Lower leg skin (tissue), 4 donors: Measurements from ENCODE around the gene SUPT4H1. TPM values are rescaled to one million over a fixed set of nuclear protein-coding genes. Genes with fewer than 3 reads are reported as not detected.

Source experiments
- DNase-seq, 2 donors: peaks; one replicate each; pipeline ENCODE4 v3.0.0-alpha.2; 2019; ENCODE audit warnings: low spot score in 2 of 2
- H3K4me3 ChIP-seq: fragments of 200-600 bp; sonication (generic); 2 replicates; pipeline ENCODE4 v1.5.1; 2017; ENCODE audit warnings: mild to moderate bottlenecking, low read depth; ENCODE audit not compliant: poor library complexity, severe bottlenecking
- CTCF ChIP-seq, 3 donors: fragments of 450-650 bp; IDR thresholded peaks; one replicate each; pipeline ENCODE4 v1.5.1; 2016; ENCODE audit warnings: antibody characterized with exemption in 3 of 3, mild to moderate bottlenecking in 3 of 3, moderate library complexity in 2 of 3
- POLR2A ChIP-seq, 2 donors: fragments of 450-650 bp; IDR thresholded peaks; one replicate each; pipeline ENCODE4 v1.6.1; 2016 to 2017; ENCODE audit warnings: antibody characterized with exemption in 2 of 2, mild to moderate bottlenecking in 1 of 2, moderate library complexity in 1 of 2
- WGBS, 2 donors: methylation state at CpG; one replicate each; pipeline ENCODE4 v1.1.5; 2018; 5-methylcytosine and 5-hydroxymethylcytosine counted together
- intact Hi-C: fragments of 100-400 bp; cut with DNase I; formaldehyde crosslinking; loops from one replicate; pipeline ENCODE4 v1.15.0; 2023; ENCODE audit warnings: low total_unique reads
- total RNA-seq, 4 donors: library from RNA; depleted of rRNA; stranded (reverse); fragments of >200 nt; gene quantifications; one replicate each; pipeline ENCODE4 v1.1.0, GENCODE V29; 2016

Gene SUPT4H1
- total RNA-seq, 4 donors from 2014 or later: 49.5 to 89.7 (median 57.5) TPM

DNA sequence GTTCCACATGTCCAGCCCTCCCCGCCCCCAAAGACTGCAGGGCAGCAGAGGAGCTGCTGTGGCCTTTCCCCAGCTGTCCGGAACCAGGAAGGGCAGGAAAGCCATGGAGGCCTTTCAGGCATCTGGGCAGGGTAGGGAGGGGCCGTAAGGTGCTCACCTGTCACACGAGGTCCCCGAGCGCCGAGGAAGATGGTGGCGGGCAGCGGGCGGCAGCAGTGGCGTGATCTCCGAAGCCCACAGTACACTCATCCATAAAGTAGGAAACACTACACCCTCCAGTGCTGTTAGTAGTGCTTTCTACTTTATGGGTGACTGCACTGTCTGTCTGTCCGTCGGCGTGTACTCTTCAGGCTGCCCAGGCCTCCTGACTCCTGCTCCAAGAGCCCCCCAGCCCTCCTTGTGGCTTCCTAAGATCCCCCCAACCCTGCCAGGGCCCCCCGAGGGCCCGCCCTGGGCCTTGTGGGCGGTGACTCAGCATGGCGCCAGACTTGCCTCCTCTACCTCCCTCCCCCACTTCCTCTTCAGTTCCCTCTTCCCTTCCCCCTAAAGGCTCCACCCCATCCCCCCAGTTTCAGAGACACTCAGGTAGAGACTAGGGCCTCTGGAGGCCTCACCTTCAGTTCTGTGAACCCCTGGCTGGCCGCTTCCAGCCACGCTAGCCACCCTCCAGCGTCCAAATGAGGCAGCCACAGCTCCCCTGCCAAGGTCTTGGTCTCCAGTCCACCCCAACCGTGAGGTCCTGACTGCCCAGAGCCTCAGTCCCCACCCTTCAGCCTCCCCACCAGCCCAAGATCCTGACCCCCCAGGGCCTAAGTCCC lies 20.8 kb downstream of the SUPT4H1 start:
- no peak for DNase-seq
- intact Hi-C loops: no loop called here
- no peak for TF ChIP-seq CTCF (IDR thresholded peaks at IDR 0.05)
- no peak for TF ChIP-seq POLR2A (IDR thresholded peaks at IDR 0.05)
- 85 to 87% methylated on average over 22 to 23 of the region's 23 CpGs for WGBS, 2 donors
- H3K4me3 ChIP-seq: peak overlapping the region; percentile 41

DNA sequence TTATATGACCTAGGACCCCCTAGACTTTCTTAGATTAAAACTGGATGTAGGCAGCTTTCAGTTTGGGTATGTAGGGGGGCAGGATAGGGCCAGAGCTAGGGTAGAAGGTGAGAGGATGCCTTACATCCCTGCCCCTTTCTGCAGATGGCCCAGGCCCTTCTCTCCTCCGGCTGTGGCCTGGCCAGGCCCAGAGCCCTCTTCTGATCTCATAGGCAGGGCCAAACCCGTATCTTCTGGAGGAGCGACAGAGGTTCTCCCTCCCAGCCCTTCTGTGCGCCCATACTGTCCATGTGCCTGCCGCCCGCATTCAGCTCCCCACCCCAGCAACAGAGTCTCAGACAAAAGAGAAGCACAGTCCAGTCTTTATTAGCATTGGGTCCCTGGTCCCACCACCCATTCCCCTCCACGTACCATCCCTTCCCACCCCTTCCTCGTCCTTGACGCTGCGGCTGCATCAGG lies 21.4 kb downstream of the SUPT4H1 start:
- peak overlapping the region; percentile 41 for H3K4me3 ChIP-seq
- WGBS, 2 donors: 73 to 76% methylated on average over 10 of the region's 10 CpGs
- DNase-seq: no peak
- TF ChIP-seq POLR2A (IDR thresholded peaks at IDR 0.05): no peak
- TF ChIP-seq CTCF (IDR thresholded peaks at IDR 0.05): no peak
- intact Hi-C loops: no loop called here

GRCh38 chr17:58329810-58330537 lies 22.0 kb downstream of the SUPT4H1 start:
- no peak for DNase-seq
- intact Hi-C loops: no loop called here
- 65 to 66% methylated on average over 4 of the region's 4 CpGs for whole genome bisulfite sequencing, 2 donors
- H3K4me3 ChIP-seq: no peak overlapping the region
- TF ChIP-seq CTCF (IDR thresholded peaks at IDR 0.05) (no peak), POLR2A (IDR thresholded peaks at IDR 0.05) (no peak)

GRCh38 chr17:58329035-58329809 lies 22.8 kb downstream of the SUPT4H1 start:
- no peak overlapping the region for H3K4me3 ChIP-seq
- DNase-seq: no peak
- 50 to 55% methylated on average over 15 to 16 of the region's 16 CpGs for WGBS, 2 donors
- intact Hi-C loops: no loop called here
- no peak for TF ChIP-seq POLR2A (IDR thresholded peaks at IDR 0.05)
- TF ChIP-seq CTCF (IDR thresholded peaks at IDR 0.05): no peak

GRCh38 chr17:58328195-58329034 lies 23.6 kb downstream of the SUPT4H1 start, which contains the start of gene TSPOAP1:
TSPOAP1 (minus strand) TSS chr17:58328795; CDS start chr17:58327920, 875 bp downstream.
- whole genome bisulfite sequencing, 2 donors: 35 to 49% methylated on average over 23 of the region's 23 CpGs

More at GRCh38 chr17:58328195-58329034, 23.6 kb downstream of the SUPT4H1 start, which contains the start of gene TSPOAP1:
- TF ChIP-seq CTCF (IDR thresholded peaks at IDR 0.05) (no peak), POLR2A (IDR thresholded peaks at IDR 0.05) (no peak)
- H3K4me3 ChIP-seq: no peak within 1 kb of the TSS
- intact Hi-C loops: no loop called here
- no peak for DNase-seq
